ENCODE data around the gene IRF2.

Gene IRF2

DNA sequence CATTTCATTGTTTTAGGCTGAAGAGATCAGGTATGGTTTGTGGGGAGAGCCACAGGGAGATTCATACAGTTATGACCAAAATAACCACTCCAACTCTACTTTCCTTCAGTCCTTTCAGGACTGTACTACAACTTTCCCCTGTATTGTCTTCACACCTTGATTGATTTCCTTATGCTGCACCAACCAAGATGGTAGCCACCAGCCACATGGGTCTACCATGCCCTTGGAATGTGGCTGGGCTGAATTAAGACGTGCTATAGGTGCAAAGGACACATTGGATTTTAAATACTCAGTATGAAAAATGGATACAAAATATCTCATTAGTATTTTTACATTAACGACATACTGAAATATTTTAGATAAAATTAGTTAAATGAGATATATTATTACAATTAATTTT, 11.2 kb downstream of the IRF2 start:
- TF ChIP-seq, protein P1, sequence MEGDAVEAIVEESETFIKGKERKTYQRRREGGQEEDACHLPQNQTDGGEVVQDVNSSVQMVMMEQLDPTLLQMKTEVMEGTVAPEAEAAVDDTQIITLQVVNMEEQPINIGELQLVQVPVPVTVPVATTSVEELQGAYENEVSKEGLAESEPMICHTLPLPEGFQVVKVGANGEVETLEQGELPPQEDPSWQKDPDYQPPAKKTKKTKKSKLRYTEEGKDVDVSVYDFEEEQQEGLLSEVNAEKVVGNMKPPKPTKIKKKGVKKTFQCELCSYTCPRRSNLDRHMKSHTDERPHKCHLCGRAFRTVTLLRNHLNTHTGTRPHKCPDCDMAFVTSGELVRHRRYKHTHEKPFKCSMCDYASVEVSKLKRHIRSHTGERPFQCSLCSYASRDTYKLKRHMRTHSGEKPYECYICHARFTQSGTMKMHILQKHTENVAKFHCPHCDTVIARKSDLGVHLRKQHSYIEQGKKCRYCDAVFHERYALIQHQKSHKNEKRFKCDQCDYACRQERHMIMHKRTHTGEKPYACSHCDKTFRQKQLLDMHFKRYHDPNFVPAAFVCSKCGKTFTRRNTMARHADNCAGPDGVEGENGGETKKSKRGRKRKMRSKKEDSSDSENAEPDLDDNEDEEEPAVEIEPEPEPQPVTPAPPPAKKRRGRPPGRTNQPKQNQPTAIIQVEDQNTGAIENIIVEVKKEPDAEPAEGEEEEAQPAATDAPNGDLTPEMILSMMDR (IDR thresholded peaks at IDR 0.05): no peak

DNA sequence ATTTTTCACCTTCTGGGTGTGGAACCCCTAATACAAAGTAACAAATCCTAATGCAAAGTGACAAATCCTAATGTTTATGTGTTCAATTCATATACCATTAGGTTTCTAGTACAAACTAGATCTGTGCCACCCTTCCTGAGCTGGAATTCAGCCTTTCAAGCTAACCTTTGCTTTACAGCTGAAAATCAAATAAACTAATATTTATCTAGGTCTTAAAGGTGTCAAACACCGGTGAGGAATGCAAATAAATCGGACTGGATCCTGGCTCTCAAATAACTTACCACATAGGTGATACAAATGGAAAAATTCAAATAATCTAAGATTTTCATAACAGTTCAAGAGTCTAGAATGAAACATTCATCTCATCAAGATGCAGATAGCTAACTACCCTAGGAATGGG, 11.6 kb downstream of the IRF2 start:
- TF ChIP-seq, protein P1 (IDR thresholded peaks at IDR 0.05): no peak

- TF ChIP-seq, protein P1 (IDR thresholded peaks at IDR 0.05): no peak
Measured at GRCh38 chr4:184461711-184462441, 12.5 kb downstream of the IRF2 start.

GRCh38 chr4:184460499-184461285, 13.7 kb downstream of the IRF2 start:
- TF ChIP-seq, protein P1 (IDR thresholded peaks at IDR 0.05): no peak

- TF ChIP-seq, protein P1 (IDR thresholded peaks at IDR 0.05): no peak
Measured at GRCh38 chr4:184459413-184459812, 14.9 kb downstream of the IRF2 start.

DNA sequence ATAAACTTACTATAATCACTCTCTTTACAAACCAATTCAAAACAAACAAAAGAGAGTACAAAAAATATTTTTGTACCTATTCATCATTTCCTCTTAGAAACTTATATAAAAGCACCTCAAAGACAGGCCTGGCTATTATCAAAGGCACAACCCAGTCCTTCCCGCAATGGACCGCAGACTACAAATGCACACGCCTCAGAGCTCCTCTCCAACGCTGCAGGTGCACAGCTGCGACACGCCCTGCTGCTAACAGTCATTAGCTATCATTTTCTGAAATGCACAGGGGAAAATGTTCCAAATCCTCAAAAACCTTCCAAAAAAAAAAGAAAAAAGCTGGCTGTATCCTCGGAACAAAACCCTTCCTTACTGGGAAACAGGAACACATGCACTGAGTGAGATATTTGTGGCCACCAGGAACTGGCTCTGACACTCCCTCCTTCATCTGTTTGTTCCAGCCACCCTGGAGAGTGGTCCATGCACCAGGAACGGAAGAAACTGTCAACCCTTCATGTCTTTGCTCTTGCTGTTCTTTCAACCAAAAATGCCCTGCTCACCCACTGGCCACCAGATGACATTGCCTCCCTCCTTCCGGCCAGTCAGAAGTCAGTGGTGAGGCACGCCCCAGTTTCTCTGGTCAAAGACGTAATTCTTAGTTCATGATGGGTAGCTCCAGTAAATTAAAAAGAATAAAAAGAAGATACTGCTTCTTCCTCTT, 16.7 kb downstream of the IRF2 start:
- TF ChIP-seq, protein P1 (IDR thresholded peaks at IDR 0.05): no peak

GRCh38 chr4:184456337-184456736, 18.0 kb downstream of the IRF2 start:
- TF ChIP-seq, protein P1 (IDR thresholded peaks at IDR 0.05): no peak
